IMR-90 (cell line): ENCODE results near the gene SF3B5.

Source experiments
- CTCF ChIP-seq: conservative IDR thresholded peaks from 2 replicates; pipeline ENCODE4 v1.5.1; 2012; ENCODE audit warnings: mild to moderate bottlenecking, low read depth, low read length, improper control_type of control experiment
- ELK1 ChIP-seq: fragments of 150-350 bp; IDR thresholded peaks from 2 replicates; pipeline ENCODE4 v1.6.1; 2016; ENCODE audit warnings: low read depth, mild to moderate bottlenecking, low read length, moderate library complexity, borderline replicate concordance
- MAFK ChIP-seq: IDR thresholded peaks from 2 replicates; pipeline ENCODE4 v1.6.1; 2012; ENCODE audit warnings: low read depth, low read length, improper control_type of control experiment
- RAD21 ChIP-seq: IDR thresholded peaks from 2 replicates; pipeline ENCODE4 v1.6.1; 2012; ENCODE audit warnings: low read length, improper control_type of control experiment
- RFX5 ChIP-seq: IDR thresholded peaks from 2 replicates; pipeline ENCODE4 v1.8.0; 2012; ENCODE audit warnings: low read depth, mild to moderate bottlenecking, low read length, moderate library complexity

- no peak for TF ChIP-seq CTCF
- no peak for TF ChIP-seq RFX5
- TF ChIP-seq RAD21 = no peak
- no peak for TF ChIP-seq ELK1
- TF ChIP-seq MAFK = no peak
These were observed 43.2 kb upstream of the SF3B5 start for GRCh38 chr6:144138542-144138941.
